ENCODE measurements around the gene LHFPL2.

LHFPL2 gene

DNA sequence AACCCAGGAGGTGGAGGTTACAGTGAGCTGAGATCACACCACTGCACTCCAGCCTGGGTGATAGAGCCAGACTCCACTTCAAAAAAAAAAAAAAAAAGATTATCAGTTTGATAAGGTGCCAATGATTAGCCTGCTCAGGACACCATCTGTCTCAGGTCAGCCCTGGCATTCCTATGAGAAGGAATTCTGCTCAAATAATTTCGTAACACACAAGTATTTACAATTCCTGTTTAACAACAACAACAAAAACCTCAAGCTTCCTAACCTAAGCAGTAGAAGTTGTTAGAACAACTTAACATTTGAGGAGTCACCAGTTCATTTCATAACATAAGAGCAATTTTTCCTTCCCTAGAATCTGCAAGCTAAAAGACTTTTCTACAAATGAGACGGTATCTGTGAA, 85.0 kb downstream of the LHFPL2 start:
- DNase-seq: no peak

DNA sequence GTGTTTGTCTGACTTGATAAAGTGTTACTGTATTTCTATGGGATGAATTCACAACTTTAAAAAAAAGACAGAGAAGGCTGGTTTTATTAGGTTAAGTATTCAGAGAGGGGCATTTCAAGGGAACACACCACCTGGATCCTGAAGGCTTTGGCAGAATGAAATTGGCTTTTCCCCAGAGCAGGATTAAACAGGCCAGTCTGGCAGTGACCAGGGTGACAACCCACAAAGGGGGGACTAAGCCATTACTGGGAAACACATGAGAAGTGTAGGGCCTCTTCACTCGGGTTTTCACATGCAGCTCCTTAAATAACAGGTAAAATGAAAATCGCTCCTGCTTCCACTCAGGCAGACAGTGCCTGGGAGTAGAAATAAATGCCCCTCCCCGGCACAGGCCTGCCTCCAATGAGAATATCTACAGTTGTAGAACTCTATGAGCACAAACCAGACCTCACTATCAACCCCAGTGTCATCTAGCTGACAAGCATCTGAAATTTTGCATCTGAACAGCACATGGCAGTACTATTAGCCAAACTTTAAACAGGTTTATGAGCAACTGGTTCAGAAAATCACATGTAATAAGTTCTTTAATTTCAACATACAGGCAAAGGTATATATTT, 85.8 kb downstream of the LHFPL2 start:
- DNase-seq: no peak

DNA sequence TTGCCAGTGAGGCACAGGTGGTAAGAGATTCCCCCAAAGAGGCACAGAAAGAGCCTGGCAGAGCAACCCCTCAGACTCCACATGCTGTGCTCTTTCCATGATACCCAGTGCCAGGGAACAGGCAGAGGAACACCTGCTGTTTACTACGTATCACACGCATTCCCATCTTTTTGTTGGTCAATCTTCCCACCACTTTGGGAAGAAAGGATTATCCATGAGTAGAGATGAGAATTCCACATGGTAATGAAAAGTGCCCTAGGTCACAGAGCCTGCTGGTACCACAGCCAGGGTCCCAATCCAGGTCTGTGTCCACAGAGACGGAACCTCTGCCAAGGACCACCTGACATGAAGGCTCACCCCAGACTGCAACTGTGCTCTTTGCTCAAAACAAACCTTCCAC, 86.6 kb downstream of the LHFPL2 start:
- no peak for DNase-seq

DNA sequence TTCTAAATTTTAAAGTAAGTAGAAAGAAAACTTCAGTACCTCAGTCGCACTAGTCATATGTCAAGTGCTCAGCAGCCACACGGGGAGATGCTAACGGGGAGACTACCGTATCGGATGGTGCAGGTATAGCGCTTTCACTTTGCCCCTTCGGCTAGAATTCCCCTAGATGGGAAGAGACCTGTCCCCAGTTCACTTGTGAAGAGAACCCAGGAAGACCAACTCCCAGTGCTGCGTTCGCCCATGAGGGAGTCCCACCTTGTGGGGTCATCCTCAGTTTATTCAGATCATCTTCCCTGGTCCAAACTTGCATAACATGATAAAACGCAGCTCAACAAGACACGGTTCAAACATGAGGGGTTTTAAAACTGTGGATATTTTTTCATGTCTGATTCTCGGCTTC, 87.3 kb downstream of the LHFPL2 start:
- no peak for DNase-seq

DNA sequence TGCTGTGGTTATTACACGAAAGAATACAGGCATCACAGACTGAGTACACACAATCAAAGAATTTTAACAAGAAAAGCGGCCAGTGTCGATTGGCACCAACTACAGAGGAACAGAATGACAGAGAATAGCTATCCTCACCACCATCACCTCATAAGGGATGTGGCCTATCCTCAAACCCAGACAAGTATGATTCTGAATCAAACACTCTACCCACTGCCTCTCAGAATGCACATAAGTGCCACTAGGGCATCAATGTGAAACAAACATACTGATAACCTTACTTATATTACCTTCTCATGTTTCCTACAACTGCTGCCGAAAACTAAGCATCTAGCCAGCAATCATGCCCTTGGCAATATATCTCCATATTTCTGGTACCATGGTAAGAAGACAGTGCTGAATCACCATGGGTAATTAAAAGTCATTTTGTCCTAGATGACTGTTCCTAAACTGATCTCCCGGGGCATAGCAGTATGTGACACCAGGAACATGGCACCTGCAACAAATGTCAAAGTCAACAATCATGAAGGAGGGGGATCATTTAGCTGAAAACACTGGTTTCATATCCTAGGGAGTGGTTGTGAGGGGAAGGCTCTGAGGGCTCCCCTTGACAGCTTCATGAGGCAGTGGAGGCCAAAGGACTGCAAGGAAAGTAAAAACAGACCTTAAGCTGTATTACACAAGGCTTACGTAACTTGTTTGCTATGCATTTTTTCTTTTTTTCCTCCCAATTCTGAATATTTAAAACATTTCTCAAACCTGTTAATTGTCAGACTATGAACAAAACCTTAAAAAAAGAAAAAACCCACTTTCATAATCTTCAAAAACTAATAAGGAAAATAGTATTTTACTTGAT, 88.3 kb downstream of the LHFPL2 start:
- no peak for DNase-seq

DNA sequence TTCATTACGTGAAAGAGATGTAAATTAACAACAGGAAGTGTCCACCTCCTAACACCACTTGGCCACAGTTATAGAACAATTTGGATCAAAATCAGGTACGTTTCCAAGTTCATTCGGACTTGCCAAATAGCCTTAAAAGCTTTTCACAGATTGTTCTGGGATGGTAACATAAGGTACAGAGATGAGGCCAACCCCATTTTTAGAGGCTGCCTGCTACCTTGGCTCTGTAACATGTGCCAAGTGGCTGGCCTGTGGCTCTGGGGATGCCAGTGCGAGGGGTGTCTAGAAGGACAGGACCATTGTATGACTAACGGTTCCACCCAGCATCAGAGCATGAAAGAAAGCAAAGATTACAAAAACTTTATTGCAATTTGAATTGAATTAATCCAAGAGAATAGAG, 91.0 kb downstream of the LHFPL2 start:
- no peak for DNase-seq

DNA sequence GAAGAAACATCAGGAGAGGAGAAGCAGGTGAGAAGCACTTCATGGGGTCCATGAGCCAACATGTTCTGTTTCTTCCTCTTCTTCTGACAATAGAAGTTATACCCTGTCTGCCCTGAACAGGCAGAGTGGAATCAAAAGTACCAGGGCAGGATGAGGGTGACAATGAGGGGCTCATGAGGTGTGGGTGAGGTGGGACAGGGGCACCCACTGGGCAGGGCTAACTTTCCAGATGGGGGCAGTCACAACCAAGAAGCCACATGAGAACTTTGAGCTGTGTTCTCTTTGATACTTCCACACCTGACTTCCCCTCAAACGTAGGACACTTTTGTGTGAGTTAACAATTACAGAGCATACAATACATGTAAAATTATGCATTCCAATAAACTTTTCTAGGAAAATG, 92.7 kb downstream of the LHFPL2 start:
- no peak for DNase-seq

DNA sequence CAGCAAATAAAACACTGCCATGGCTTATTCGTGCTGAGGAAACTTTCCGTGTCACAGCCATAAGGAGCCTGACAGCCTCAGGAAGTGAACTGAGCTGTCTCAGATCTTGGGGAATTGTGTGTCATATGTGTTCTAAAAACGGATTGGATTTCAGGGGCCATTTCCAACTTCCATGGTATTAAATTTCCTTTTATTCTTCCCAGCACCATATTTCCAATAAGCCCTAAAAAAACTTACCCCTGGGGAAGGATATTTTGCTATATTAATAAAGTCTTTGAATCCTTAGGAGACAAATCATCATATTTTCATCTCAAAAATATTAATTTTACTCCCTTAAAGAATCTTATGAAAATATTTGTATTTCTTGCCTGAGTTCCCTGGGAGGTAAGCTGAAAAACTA, 93.9 kb downstream of the LHFPL2 start:
- DNase-seq: no peak

DNA sequence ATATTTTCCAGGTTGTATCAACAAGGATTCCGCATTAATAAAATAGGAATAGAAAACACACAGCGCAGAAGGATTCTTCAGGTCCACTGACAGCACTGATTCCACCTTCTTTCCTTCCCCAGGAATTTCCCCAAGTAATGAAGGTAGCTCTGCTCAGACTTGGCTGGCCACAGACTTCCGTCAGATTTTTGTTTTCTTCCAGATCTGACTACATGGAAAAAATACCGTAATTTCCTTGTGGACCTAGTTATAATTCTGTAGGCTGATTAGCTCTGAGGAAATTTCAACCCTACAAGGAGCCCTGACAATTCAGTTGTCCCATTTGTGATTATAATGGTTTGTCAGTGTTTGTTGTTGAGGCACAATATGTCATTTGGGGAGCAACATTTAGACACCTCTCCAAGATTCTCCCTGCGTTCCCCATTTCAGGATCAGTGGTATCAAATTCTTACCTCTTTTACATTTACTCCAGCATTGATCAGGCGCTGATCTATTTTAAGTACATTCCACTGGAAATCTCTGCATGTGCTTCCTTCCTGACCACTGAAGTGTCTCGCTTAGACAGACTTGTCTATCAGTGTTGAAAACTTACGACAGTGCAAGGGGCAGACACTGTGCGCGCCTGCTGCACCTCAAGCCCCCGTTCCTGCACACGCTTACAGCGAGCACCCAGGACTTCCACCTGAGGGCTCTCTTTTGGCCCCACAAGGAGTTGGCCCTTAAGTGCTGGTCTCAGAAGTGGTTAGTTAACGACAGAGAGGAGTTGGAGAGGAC, 94.8 kb downstream of the LHFPL2 start:
- DNase-seq: no peak

DNA sequence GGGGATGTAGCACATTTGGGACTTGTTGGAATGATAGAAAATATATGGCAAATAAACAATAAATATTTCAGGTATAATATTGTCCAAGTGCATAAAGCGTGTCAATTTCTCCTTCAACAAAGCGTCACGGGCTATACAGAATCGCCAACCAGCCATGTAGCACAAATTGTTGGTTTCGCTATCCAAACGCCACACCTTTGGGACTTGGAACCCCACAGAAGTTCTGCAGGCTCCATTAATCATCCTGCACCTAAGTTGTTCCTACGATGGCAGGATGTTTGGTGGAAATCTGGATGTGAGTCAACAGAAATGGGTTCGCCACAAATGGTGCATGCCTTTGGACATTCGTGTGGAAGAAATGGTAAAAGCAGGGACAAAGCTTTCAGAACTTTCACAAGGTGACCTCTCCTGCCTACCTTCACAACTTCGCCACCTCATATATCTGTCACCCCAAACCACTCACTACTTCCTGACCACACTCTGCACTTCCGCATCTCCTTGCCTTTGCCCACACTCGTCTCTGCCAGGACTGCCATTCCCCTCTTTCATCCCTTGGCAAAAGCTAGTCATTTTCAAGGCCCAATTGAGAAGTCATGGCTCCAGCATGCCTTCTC, 95.7 kb downstream of the LHFPL2 start:
- DNase-seq: no peak

DNA sequence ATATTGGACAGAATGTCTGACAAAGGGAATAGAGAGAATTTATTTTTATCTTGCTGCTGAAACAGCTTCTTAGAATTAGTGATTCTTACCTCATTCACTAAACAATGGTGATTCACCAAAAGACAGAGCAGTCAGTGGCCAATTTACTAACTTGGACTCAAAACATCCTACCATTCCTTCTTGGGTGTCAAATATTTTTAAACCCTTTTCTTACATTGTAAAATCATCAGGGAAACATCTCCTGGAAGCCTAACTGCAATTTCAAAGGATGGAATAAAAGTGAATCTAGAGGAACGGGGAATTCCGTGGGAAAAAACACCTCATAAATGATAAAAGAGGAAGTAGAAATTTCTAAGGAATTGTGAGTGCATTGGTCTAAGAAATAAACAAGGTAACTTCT, 97.7 kb downstream of the LHFPL2 start:
- DNase-seq: no peak

DNA sequence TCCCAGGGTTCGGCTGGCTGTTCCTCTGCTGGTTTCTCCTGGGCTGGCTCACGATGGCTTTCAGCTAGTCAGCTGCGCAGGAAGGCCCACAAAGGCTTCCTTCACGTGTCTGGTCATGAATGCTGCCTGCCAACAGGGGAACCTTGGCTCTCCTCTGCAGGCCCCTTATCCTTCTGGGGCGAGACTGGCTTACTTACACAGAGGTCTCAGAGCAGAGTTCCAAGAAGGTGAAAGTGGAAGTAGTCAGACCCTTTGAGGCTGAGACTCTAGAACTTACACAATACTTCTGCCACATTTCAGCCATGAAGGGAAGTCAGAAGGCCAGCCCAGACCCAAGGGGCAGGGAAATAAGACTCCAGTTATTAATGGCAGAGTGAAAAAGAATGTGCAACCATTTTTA, 99.5 kb downstream of the LHFPL2 start:
- DNase-seq: no peak

DNA sequence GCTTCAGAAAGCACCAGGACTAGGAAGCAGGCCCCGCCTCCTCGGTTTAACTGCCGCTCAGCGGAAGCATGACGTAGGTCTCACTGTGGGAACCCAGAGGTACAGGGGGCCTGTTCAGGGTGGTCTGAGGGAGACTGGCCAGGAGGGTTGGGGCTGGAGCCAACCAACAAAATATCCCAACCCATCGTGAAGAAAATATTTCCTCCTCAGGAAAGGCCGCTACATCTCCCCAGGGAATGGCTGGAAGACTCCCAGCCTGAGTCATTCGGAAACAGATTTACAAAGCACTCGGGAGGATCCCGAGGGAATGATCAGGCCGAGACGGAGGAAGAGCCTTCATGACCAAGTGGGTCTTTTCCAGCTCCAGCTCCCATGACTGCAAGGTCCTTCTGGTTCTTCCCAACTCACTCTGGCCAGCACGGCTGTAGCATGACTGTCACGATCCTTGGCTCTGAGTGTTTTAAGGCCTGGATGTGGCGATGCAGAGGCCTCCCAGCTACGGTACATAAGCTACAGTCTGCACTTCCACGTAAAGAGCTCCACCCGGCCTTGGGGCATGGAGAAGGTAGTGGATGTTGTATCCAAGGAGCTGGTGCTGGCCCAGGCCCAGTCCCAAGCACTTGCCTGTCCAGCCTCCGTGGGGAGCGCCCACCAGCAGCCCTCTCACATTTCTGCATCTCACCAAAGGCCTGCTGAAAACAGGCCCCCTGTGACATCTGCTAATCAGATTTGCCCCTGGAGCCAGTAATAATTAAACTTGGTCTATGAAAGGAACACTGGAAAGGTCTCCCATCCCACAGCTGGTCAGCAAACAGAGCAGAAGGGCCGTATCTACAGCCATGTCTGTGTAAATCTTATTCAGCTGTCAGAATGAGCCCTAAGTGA, 100.6 kb downstream of the LHFPL2 start:
- no peak for DNase-seq

DNA sequence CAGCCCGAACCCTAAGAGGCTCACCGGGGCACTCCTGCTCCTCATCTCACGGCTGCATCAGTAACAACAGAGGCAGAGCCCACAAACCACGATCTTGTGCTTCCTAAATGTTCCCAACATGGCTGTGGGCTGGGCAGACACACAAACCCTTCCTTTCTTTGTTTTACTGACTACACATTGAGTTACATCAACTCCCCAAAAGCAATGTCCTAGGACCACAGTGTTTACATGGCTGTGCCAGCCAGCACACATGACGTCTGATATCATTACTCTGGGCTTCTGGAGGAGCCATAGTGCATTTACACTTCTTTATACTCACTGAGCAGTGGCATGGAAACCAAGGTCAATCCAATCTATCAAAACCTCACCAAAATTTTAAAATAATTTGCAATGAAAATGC, 101.4 kb downstream of the LHFPL2 start:
- DNase-seq: no peak

DNA sequence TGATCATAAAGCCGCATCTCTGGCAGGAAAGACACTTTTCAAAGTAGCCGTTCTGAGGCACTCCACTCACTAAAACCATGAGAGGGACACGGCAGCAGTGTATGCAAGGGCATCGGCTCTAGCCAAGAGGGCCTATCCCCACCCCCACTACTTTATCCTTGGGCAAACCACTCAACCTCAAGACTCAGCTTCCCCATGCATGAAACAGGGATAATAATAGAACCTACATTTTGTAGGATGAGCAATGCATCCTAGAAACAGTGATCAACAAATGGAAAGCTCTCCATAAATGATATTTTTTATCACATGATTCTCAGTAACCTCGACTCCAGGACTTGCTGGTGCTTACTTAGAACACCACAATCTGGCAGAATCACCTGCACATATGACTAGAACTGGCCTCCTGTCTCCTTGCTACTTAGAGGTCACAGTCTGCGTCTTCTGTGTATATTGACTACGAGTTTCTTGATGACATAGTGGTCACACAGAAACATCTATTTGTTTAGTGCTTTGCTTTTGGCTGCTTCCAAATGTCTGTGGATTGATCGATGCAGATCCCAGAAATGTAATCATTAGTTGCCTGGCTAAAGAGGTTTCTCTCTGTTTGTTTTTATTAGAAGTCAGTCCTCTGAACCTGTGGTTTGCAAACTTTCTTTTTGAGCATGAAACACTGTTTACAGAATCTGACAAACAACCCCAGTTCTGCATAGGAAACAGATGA, 102.1 kb downstream of the LHFPL2 start:
- no peak for DNase-seq

DNA sequence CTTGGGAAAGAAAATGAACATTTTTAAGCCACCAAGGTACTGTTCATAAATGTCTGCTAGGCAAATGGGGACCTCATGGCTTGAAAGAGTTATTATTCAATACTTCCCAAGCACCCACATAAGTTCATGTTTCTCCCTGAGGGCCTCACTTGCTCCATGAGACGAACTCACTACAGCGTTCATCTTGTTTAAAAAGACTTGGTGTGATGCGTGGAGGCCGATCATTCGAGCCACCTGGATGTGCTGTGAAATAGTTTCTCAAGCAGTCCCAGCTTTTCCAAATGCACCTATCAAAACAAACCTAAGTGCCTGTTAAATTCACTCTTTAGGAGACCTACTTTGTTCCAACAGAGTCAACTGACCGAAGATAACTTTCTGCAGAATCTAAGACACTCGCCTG, 103.2 kb downstream of the LHFPL2 start:
- no peak for DNase-seq

DNA sequence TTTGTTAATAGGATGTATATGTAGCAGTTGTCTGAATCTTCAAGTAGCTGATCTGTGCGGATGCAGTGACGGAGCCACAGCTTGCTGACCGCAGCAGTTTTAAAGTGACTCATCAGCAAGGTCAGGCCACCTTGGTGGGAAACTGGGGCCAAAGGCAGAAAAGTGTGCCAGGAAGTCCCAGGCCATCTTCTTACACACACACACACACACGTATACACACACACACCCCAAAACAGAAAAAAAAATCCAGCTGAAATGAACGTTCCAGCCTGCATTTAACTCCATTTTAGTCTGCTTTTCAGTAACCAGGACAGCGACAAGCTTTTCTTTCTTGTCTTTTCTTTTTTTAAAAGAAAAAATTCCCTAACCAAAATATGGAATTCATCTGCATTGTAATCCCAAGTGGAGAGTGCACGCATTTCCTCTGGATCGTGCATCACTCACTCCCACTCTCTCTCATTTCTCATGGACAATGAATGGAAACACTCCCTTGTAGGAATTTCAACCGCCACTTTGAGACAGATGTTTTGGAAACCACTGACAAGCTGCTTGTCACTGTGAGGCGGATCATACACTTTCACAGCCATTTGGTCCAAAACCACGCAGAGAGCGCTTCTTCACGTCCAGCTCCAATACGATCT, 103.9 kb downstream of the LHFPL2 start:
- no peak for DNase-seq

DNA sequence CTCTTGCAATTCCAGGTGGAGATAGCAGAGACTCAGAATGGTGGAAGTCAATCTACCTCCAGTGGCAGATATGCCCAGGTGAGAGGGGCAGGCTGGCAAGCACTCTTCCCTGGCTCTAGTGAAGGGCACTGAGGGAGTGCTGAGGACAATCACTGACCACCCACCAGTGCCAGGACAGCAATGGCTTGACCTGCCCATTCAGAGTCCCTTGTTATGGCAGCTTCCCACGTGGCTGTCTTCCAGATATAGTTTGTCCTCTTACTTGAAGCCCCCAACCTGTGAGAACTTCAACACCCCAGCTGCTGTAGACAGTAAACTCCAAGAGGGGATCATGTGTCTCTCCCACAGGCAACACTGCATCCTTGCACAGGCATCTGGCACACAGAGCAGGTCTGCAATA, 104.7 kb downstream of the LHFPL2 start:
- DNase-seq: no peak

DNA sequence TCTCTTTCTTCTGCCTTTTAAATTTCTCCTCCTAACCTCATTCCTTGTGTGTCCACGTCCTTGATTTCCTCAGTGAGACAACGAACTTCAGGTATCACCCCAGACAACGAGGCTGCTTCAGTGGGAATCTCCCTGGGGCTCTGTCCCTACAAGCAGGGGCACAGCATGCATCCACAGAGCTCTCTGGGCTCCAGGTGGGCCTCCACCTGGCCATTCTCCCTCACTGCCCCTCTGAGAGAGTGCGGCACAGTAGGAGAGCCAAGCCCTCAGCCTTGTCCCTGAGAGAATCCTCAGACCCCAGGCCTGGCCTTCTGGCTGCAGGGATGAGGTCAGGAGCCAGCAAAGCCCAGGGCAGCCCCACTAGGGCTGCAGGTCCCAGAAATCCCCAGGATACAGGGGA, 105.3 kb downstream of the LHFPL2 start:
- no peak for DNase-seq

DNA sequence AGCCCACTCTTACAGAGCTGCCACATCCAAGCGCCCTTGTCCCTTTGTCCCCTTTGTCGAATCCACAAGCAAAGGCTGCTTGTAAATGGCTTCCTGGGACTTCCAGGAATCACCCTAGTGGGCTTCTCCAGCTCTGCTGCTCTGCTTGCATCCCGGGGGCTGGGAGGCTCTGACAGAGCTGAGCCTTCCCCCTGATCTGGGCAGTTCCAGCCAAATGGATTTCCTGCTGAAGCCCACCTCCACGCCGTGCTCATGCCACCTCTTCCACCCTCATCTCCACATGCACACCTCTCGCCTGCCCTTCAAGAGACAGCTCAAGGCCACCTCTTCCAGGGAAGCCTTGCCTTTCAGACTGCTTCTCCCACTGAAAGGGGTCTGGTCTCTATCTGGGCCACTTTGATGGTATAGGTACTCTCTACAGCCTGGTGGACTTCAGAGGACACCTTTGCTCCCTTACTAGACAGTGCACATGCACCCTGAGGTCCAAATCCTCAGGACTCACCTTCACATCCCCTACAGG, 106.2 kb downstream of the LHFPL2 start:
- no peak for DNase-seq

DNA sequence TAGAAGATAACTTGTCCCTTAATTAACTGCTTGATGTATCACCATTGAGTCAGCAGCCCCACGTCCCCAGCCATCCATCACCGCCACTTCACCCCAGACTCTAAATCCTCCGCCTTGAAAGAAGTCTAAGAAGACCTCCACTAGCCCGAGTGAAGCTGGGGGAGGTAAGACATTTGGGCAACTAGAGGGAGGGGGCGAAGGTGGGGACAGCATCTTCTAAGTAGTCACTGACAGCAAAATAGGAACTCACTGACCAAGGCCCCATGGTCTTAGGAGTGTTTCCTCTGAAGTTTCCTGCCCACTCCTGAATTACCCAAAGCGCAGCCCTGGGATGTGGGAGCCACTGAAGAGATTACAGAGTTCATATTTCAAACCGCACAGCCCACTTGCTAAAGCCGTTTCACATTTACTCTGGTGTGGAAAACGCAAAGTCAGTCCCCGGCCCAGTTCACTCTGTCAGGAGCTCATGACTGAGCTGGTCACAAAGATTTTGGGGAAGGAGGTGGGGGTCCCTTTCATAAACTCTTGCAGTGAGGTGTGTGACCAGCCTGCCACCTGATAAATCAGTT, 107.4 kb downstream of the LHFPL2 start:
- DNase-seq: no peak
